ENCODE data around the gene SUB1.

Gene SUB1

DNA sequence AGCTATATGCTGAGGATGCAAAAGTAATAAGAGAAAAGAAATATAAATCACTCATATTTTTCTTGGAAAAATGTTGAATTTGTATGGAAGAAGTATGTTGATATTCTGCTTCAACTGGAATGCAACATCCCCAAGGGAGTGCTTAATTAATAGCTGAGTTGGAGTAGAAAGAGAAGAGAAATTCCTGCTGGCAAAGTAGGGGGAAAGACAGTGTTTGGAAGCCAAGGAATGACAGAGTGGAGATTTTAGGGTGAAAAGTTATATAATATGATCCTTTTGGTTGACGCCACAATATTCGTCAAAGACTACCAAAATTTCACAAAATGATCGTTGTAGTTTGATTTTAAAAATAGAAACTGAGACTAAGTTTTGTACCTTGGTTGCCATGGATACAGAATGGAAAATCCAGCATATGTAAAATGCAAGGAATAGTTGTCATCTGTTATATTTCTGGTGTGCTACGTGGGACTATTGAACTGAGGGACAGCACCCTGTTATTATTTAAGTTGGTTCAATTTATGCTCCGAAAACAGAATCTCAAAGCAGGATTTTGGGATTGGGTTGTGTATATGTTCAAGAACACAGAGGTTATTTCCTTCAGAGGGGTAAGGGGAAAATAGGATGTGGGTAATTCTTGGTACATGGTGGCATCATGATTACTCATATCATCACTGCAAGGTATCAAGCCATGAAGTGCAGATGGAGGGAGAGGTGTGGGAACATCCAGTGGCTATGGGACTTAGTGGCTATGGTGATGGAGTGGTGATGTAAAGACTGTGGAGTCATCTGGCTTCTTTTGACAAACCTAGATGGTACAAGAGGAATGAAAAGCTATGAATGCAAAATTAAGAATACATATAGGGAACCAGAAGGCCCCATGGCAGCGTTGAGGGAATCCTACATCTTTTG lies 61.0 kb downstream of the SUB1 start:
- DNase-seq: no peak

DNA sequence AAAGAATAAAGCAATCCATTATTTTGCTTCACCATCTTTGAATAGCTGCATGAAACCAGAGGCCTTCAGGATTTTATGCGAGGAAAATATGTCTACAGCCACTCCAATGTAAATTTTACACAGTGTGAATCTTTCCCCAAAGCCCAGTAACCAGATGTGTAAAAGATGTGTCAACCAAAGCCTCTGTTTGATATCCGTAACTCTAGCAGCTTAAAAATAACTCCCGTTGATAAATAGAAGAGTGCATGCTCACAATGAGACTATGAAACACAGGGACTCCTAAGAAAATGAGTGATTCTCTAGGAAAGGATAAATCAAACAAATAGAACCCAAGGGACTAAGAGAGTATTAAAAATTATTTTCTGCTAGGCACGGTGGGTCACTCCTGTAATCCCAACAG lies 65.7 kb downstream of the SUB1 start:
- DNase-seq: no peak

- DNase-seq: no peak
These were observed 66.3 kb downstream of the SUB1 start for GRCh38 chr5:32651638-32652037.

All from T1000 (cell line).